K562 (cell line): ENCODE results near the gene WIPF3. TPM values are rescaled to one million over a fixed set of nuclear protein-coding genes. Genes with fewer than 3 reads are reported as not detected.

Source experiments
- ARID3A ChIP-seq: IDR thresholded peaks from 2 replicates; pipeline ENCODE4 v1.6.1; 2012; ENCODE audit warnings: low read depth, low read length, improper control_type of control experiment, borderline replicate concordance
- ATF3 ChIP-seq, 2 experiments: fragments of 450-650 bp in 1 of 2; sonication (generic) in 1 of 2; formaldehyde crosslinking in 1 of 2; IDR thresholded peaks in 1 of 2; conservative IDR thresholded peaks in 1 of 2; 2 replicates each; pipeline versions ENCODE4 v1.6.1 to v1.8.1; 2016 to 2023; ENCODE audit warnings: mild to moderate bottlenecking in 2 of 2, moderate library complexity in 2 of 2, inconsistent platforms in 1 of 2, missing genetic modification reagents in 1 of 2
- ATF7 ChIP-seq: fragments of 450-650 bp; IDR thresholded peaks from 2 replicates; pipeline ENCODE4 v1.7.1; 2014; ENCODE audit warnings: mild to moderate bottlenecking, moderate library complexity
- EZH2 ChIP-seq: IDR thresholded peaks from 2 replicates; pipeline ENCODE4 v1.6.1; 2012; ENCODE audit warnings: low read depth, mild to moderate bottlenecking, inconsistent platforms, low read length, borderline replicate concordance
- FOXO4 ChIP-seq: fragments of 450-650 bp; formaldehyde crosslinking; IDR thresholded peaks from 2 replicates; pipeline ENCODE4 v1.4.0; 2020; ENCODE audit warnings: mild to moderate bottlenecking, moderate library complexity
- FOXP4 ChIP-seq: sonication (generic); formaldehyde crosslinking; IDR thresholded peaks from 2 replicates; pipeline ENCODE4 v1.8.0; 2022; ENCODE audit warnings: mild to moderate bottlenecking, missing genetic modification reagents, borderline replicate concordance
- FUS ChIP-seq: fragments of 200-400 bp; formaldehyde crosslinking; optimal IDR thresholded peaks from 2 replicates; pipeline ENCODE3; 2017; ENCODE audit warnings: low read depth, low read length
- GATAD2B ChIP-seq: fragments of 450-650 bp; IDR thresholded peaks from 2 replicates; pipeline ENCODE4 v1.6.1; 2017; ENCODE audit warnings: mild to moderate bottlenecking, borderline replicate concordance
- HCFC1 ChIP-seq: IDR thresholded peaks from 2 replicates; pipeline ENCODE4 v1.6.1; 2012; ENCODE audit warnings: low read depth, low read length, improper control_type of control experiment
- HNRNPL ChIP-seq: fragments of 200-400 bp; formaldehyde crosslinking; IDR thresholded peaks from 2 replicates; pipeline ENCODE4 v1.6.1; 2017; ENCODE audit warnings: low read depth, mild to moderate bottlenecking, low read length
- MCM3 ChIP-seq: fragments of 450-650 bp; IDR thresholded peaks from 2 replicates; pipeline ENCODE4 v1.6.1; 2016
- PHF20 ChIP-seq: fragments of 450-650 bp; IDR thresholded peaks from 2 replicates; pipeline ENCODE4 v1.6.1; 2018; ENCODE audit not compliant: partially characterized antibody
- PHF21A ChIP-seq: fragments of 450-650 bp; IDR thresholded peaks from 2 replicates; pipeline ENCODE4 v1.6.1; 2017; ENCODE audit warnings: low read depth, borderline replicate concordance
- PREB ChIP-seq: sonication (generic); formaldehyde crosslinking; IDR thresholded peaks from 2 replicates; pipeline ENCODE4 v1.8.1; 2023; ENCODE audit warnings: mild to moderate bottlenecking, missing genetic modification reagents
- RBM39 ChIP-seq: fragments of 200-400 bp; formaldehyde crosslinking; optimal IDR thresholded peaks from 2 replicates; pipeline ENCODE3; 2018; ENCODE audit warnings: low read depth, low read length
- SMARCC2 ChIP-seq: fragments of 450-650 bp; IDR thresholded peaks from 2 replicates; pipeline ENCODE4 v1.6.1; 2017; ENCODE audit warnings: antibody characterized with exemption, moderate library complexity, mild to moderate bottlenecking, low read depth
- SREBF1 ChIP-seq: fragments of 150-350 bp; IDR thresholded peaks from 2 replicates; pipeline ENCODE4 v1.6.1; 2014; ENCODE audit warnings: antibody characterized with exemption, low read depth, low read length, borderline replicate concordance
- TARDBP ChIP-seq: fragments of 450-650 bp; IDR thresholded peaks from 2 replicates; pipeline ENCODE4 v1.6.1; 2016
- ZBTB7A ChIP-seq: IDR thresholded peaks from 2 replicates; pipeline ENCODE4 v1.6.1; 2011; ENCODE audit warnings: low read depth, mild to moderate bottlenecking, low read length, moderate library complexity, borderline replicate concordance; ENCODE audit not compliant: control insufficient read depth
- ZNF263 ChIP-seq: sonication (generic); formaldehyde crosslinking; IDR thresholded peaks from 2 replicates; pipeline ENCODE4 v1.8.0; 2022; ENCODE audit warnings: mild to moderate bottlenecking, missing genetic modification reagents, borderline replicate concordance
- polyA plus RNA-seq, 8 experiments: library from polyadenylated mRNA; depleted of rRNA in 4 of 8; stranded (reverse) in 5 of 8; unstranded in 3 of 8; fragments of >200 nt; fragmentation: Nextera tagmentation in 2 of 8; fragmentation: Illumina TruSeq in 1 of 8; extraction: Ambion mirVana in 2 of 8; extraction: Trizol in 1 of 8; gene quantifications; 2 replicates each; pipeline versions ENCODE4 v1.2.1 to v1.2.3, GENCODE V29; 2011 to 2014; ENCODE audit warnings: inconsistent platforms in 1 of 8, missing spikeins in 1 of 8
- total RNA-seq, 7 experiments: library from RNA; depleted of rRNA in 6 of 7; stranded (reverse); fragments of >200 nt in 6 of 7; fragmentation: Illumina TruSeq in 2 of 7; extraction: Trizol in 2 of 7; gene quantifications; 2 replicates each; pipeline versions ENCODE4 v1.2.1 to v1.2.3, GENCODE V29; 2011 to 2021; ENCODE audit warnings: low replicate concordance in 1 of 7

WIPF3 gene
- total and polyA plus RNA-seq, 9 of the 15 experiments (the other 6 are each of a cell fraction or from before 2014, with no cell fraction given): 0.18 to 3.2 (median 1.7) TPM

- TF ChIP-seq ZBTB7A (no peak; the same call in 1 of the 2 replicates), FOXP4 (CRISPR knock-in tag) (0 out of 2 replicates have a peak, but pooled peaks have one; percentile 17), SMARCC2 (no peak), FOXO4 (CRISPR knock-in tag) (no peak), EZH2 (no peak), HCFC1 (no peak), RBM39 (no peak), PREB (CRISPR knock-in tag) (no peak), FUS (no peak), PHF20 (no peak), PHF21A (no peak), SREBF1 (no peak), ARID3A (no peak), ZNF263 (CRISPR knock-in tag) (no peak), TARDBP (no peak), GATAD2B (no peak), ATF7 (no peak), HNRNPL (0 out of 2 replicates have a peak, but pooled peaks have one; percentile 35), ATF3 (IDR thresholded peaks at IDR 0.05) (no peak), ATF3 (CRISPR knock-in tag; conservative IDR thresholded peaks at IDR 0.05) (no peak), MCM3 (no peak)
Measured at GRCh38 chr7:29806995-29807841, 910 bp downstream of the WIPF3 start (continued).
